Measurements from ENCODE around the gene SCAMP4.

Gene SCAMP4

DNA sequence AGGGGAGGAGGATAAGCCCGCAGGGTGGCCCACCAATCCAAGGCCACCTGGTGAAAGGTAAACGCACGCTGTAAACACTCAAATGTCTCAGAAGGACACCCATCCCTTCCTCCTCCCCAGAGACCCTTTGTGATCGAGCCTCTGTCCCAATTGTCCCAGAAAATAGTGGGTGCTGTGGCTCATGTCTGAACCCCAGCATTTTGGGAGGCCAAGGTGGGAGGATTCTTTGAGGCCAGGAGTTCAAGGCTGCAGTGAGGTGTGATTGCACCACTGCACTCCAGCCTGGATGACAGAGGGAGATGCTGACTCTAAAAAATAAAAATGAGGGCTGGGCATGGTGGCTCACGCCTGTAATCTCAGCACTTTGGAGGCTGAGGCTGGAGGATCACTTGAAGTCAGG lies 16.8 kb upstream of the SCAMP4 start:
- H3K4me3 ChIP-seq (ENCODE audit: low read depth, low read length): no peak overlapping the region
- no peaks in the 10 kb centered on the region for H3K27me3 ChIP-seq (ENCODE audit: insufficient read depth, low read depth, severe bottlenecking)
- no peak overlapping the region for H3K27ac ChIP-seq
- no peaks in the 10 kb centered on the region for H3K9me3 ChIP-seq (ENCODE audit: severe bottlenecking)
- DNase-seq: no peak
- TF ChIP-seq, protein P1, sequence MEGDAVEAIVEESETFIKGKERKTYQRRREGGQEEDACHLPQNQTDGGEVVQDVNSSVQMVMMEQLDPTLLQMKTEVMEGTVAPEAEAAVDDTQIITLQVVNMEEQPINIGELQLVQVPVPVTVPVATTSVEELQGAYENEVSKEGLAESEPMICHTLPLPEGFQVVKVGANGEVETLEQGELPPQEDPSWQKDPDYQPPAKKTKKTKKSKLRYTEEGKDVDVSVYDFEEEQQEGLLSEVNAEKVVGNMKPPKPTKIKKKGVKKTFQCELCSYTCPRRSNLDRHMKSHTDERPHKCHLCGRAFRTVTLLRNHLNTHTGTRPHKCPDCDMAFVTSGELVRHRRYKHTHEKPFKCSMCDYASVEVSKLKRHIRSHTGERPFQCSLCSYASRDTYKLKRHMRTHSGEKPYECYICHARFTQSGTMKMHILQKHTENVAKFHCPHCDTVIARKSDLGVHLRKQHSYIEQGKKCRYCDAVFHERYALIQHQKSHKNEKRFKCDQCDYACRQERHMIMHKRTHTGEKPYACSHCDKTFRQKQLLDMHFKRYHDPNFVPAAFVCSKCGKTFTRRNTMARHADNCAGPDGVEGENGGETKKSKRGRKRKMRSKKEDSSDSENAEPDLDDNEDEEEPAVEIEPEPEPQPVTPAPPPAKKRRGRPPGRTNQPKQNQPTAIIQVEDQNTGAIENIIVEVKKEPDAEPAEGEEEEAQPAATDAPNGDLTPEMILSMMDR (IDR thresholded peaks at IDR 0.05; ENCODE audit: low read depth, low read length): no peak
- no peaks in the 10 kb centered on the region for H3K36me3 ChIP-seq

DNA sequence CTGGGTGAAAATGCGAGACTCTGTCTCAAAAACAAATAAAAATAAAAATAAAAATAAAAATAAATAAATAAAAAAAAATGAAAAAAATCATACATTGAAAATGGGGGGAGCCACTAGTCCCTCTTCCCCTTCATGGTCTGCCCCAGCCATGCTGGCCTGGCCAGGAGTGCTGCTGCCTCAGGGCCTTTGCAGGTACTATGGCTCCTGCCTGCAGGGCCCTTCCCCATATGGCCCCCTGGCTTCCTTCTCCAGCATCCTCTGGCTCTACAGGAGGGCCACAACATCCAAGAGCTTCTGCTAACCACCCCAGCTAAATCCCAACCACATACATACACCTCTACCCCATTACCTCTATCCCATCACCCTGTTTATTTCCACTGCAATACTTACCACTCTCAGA lies 15.3 kb upstream of the SCAMP4 start:
- Histone ChIP-seq H3K27me3 (ENCODE audit: insufficient read depth, low read depth, severe bottlenecking) (no peaks in the 10 kb centered on the region), H3K9me3 (ENCODE audit: severe bottlenecking) (no peaks in the 10 kb centered on the region), H3K4me3 (ENCODE audit: low read depth, low read length) (no peak overlapping the region), H3K36me3 (no peaks in the 10 kb centered on the region), H3K27ac (no peak overlapping the region)
- no peak for DNase-seq
- TF ChIP-seq, protein P1 (IDR thresholded peaks at IDR 0.05; ENCODE audit: low read depth, low read length): no peak

DNA sequence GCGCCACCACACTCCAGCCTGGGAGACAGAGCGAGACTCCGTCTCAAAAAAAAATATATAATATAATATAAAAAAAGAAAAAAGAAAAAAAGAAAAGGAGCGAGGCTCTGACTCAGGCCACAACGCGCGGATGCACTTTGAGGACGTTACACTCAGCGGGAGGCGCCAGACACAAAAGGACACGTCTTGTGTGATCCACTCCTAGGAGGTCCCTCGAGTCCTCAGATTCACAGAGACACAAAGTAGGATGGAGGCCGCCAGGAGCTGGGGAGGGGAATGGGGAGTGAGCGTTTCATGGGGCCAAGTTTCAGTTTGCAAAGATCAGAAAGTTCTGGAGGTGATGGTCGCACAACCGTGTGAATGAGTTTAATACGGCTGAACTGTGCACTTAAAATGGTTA lies 11.4 kb upstream of the SCAMP4 start:
- Histone ChIP-seq H3K27ac (no peak overlapping the region), H3K4me3 (ENCODE audit: low read depth, low read length) (no peak overlapping the region), H3K27me3 (ENCODE audit: insufficient read depth, low read depth, severe bottlenecking) (no peaks in the 10 kb centered on the region), H3K9me3 (ENCODE audit: severe bottlenecking) (no peaks in the 10 kb centered on the region), H3K36me3 (no peaks in the 10 kb centered on the region)
- TF ChIP-seq, protein P1 (IDR thresholded peaks at IDR 0.05; ENCODE audit: low read depth, low read length): no peak
- DNase-seq: no peak

DNA sequence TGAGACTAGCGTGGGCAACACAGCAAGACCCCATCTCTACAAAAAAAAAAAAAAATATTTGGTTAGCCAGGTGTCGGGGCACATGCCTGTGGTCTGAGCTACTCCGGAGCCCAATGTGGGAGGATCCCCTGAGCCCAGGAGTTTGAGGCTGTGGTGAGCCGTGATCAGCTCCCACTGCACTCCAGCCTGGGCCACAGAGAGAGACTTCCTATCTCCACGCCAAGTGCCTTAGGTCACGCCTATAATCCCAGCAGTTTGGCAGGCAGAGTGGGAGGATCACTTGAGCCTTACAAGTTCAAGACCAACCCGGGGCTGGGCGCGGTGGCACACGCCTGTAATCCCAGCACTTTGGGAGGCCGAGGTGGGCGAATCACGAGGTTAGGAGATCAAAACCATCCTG lies 8.7 kb upstream of the SCAMP4 start:
- TF ChIP-seq, protein P1 (IDR thresholded peaks at IDR 0.05; ENCODE audit: low read depth, low read length): no peak
- Histone ChIP-seq H3K9me3 (ENCODE audit: severe bottlenecking) (no peaks in the 10 kb centered on the region), H3K36me3 (no peaks in the 10 kb centered on the region), H3K27me3 (ENCODE audit: insufficient read depth, low read depth, severe bottlenecking) (no peaks in the 10 kb centered on the region), H3K27ac (no peak overlapping the region), H3K4me3 (ENCODE audit: low read depth, low read length) (no peak overlapping the region)
- no peak for DNase-seq

DNA sequence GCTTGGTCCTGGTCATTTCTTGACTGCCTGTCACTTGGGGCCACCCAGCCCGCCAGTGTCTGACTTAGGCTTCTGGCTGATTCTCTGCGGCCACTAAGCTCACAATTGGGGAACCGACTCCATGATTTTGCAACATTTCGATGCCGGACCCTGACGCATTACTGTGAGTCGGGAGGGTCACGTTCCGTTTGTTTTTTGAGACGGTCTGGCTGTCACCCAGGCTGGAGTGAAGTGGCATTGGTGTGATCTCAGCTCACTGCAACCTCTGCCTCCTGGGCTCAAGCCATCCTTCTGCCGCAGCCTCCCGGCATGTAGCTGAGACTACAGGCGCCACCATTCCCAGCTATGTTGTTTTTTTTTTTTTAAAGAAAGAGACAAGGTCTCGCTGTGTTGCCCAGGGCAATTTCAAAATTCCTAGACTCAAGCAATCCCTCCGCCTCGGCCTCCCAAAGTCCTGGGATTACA lies 3.2 kb upstream of the SCAMP4 start:
- H3K27me3 ChIP-seq (ENCODE audit: insufficient read depth, low read depth, severe bottlenecking): no peaks in the 10 kb centered on the region
- no peak for DNase-seq
- H3K9me3 ChIP-seq (ENCODE audit: severe bottlenecking): no peaks in the 10 kb centered on the region
- no peak overlapping the region for H3K4me3 ChIP-seq (ENCODE audit: low read depth, low read length)
- H3K36me3 ChIP-seq: peaks cover 12% of the 10 kb centered on the region
- no peak overlapping the region for H3K27ac ChIP-seq
- TF ChIP-seq, protein P1 (IDR thresholded peaks at IDR 0.05; ENCODE audit: low read depth, low read length): no peak

DNA sequence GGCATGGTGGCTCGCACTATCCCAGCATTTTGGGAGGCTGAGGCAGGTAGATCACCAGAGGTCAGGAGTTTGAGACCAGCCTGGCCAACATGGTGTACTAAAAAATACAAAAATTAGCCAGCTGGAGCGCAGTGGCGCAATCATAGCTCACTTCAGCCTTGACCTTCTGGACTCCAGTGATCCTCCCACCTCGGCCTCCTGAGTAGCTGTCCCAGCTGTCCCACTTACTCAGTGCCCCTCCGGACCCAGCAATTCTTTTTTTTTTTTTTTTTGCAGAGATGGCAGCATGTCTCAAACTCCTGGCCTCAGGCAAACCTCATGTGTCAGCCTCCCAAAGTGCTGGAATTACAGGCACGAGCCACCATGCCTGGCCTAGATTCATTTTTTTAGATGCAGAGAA lies 2.3 kb upstream of the SCAMP4 start:
- Histone ChIP-seq H3K36me3 (peaks cover 12% of the 10 kb centered on the region), H3K4me3 (ENCODE audit: low read depth, low read length) (no peak overlapping the region), H3K27ac (no peak overlapping the region), H3K27me3 (ENCODE audit: insufficient read depth, low read depth, severe bottlenecking) (no peaks in the 10 kb centered on the region), H3K9me3 (ENCODE audit: severe bottlenecking) (no peaks in the 10 kb centered on the region)
- DNase-seq: no peak
- TF ChIP-seq, protein P1 (IDR thresholded peaks at IDR 0.05; ENCODE audit: low read depth, low read length): no peak
